CD4-positive, alpha-beta T cell treated with Interleukin-6 for 4 hours (primary cell): ENCODE data around the gene CRIM1.

Source experiments
- DNase-seq: peaks from one replicate; pipeline ENCODE4 v3.0.0-alpha.2; 2020; ENCODE audit warnings: mixed read lengths

CRIM1 gene

GRCh38 chr2:36462311-36462935, 106.8 kb downstream of the CRIM1 start:
- no peak for DNase-seq

GRCh38 chr2:36463365-36463764, 107.8 kb downstream of the CRIM1 start:
- DNase-seq: no peak

- no peak for DNase-seq
Measured at GRCh38 chr2:36464006-36464721, 108.6 kb downstream of the CRIM1 start.

- DNase-seq: no peak
Measured at GRCh38 chr2:36466135-36466534, 110.6 kb downstream of the CRIM1 start.

- no peak for DNase-seq
Measured at GRCh38 chr2:36468463-36469105, 113.0 kb downstream of the CRIM1 start.

- no peak for DNase-seq
Measured at GRCh38 chr2:36469106-36469477, 113.5 kb downstream of the CRIM1 start.

- no peak for DNase-seq
Measured at GRCh38 chr2:36469710-36470109, 114.1 kb downstream of the CRIM1 start.

GRCh38 chr2:36473230-36473629, 117.7 kb downstream of the CRIM1 start:
- DNase-seq: no peak

- DNase-seq: no peak
Measured at GRCh38 chr2:36476411-36476810, 120.8 kb downstream of the CRIM1 start.

GRCh38 chr2:36477315-36477714, 121.7 kb downstream of the CRIM1 start:
- DNase-seq: no peak

GRCh38 chr2:36477746-36478145, 122.2 kb downstream of the CRIM1 start:
- DNase-seq: no peak

- no peak for DNase-seq
Measured at GRCh38 chr2:36478332-36478738, 122.8 kb downstream of the CRIM1 start.

GRCh38 chr2:36478999-36479398, 123.4 kb downstream of the CRIM1 start:
- DNase-seq: no peak

GRCh38 chr2:36479406-36479805, 123.8 kb downstream of the CRIM1 start:
- no peak for DNase-seq

GRCh38 chr2:36480028-36480427, 124.5 kb downstream of the CRIM1 start:
- DNase-seq: no peak

- DNase-seq: no peak
Measured at GRCh38 chr2:36480636-36481035, 125.1 kb downstream of the CRIM1 start.

GRCh38 chr2:36481709-36482108, 126.1 kb downstream of the CRIM1 start:
- DNase-seq: no peak

- DNase-seq: no peak
Measured at GRCh38 chr2:36482576-36483214, 127.1 kb downstream of the CRIM1 start.

GRCh38 chr2:36483290-36483689, 127.7 kb downstream of the CRIM1 start:
- DNase-seq: no peak

- DNase-seq: no peak
Measured at GRCh38 chr2:36484454-36484853, 128.9 kb downstream of the CRIM1 start.

- DNase-seq: no peak
Measured at GRCh38 chr2:36485521-36485920, 129.9 kb downstream of the CRIM1 start.

- no peak for DNase-seq
Measured at GRCh38 chr2:36486521-36487044, 131.0 kb downstream of the CRIM1 start.

GRCh38 chr2:36487947-36488346, 132.4 kb downstream of the CRIM1 start:
- DNase-seq: no peak

GRCh38 chr2:36489281-36489680, 133.7 kb downstream of the CRIM1 start:
- DNase-seq: no peak
